ENCODE results near the gene MBD6. TPM values are rescaled to one million over a fixed set of nuclear protein-coding genes. Genes with fewer than 3 reads are reported as not detected.

The MBD6 gene
- total and polyA plus RNA-seq, 2 of the 8 experiments (the other 6 are each of a cell fraction or from before 2014, with no cell fraction given) = 3.9 to 32.3 TPM

- no peak for TF ChIP-seq TAF7 (optimal IDR thresholded peaks at IDR 0.05; ENCODE audit: borderline replicate concordance, low read depth, low read length)
- no peak for TF ChIP-seq HDAC6 (IDR thresholded peaks at IDR 0.05; ENCODE audit: low read depth, low read length)
- TF ChIP-seq SIN3A (conservative IDR thresholded peaks at IDR 0.05 in 1 of 2, IDR thresholded peaks at IDR 0.05 in 1 of 2; ENCODE audit: low read depth in 1 of 2, low read length in 2 of 2) = no peak
- TF ChIP-seq MAFK (IDR thresholded peaks at IDR 0.05; ENCODE audit: low read depth, low read length) = no peak
- peak; percentile 75 for TF ChIP-seq MAX (IDR thresholded peaks at IDR 0.05)
- TF ChIP-seq CBX5 (IDR thresholded peaks at IDR 0.05; ENCODE audit: low read depth, low read length) = no peak
- TF ChIP-seq ASH2L (IDR thresholded peaks at IDR 0.05; ENCODE audit: low read length) = peak; percentile 59
- TF ChIP-seq SRF (IDR thresholded peaks at IDR 0.05; ENCODE audit: low read depth, low read length) = no peak
- TF ChIP-seq KDM4A (IDR thresholded peaks at IDR 0.05; ENCODE audit: low read depth, low read length, severe bottlenecking) = peak; percentile 85
- no peak for TF ChIP-seq BCL11A (IDR thresholded peaks at IDR 0.05; ENCODE audit: low read depth in 2 of 2, low read length in 2 of 2)
- TF ChIP-seq BRCA1 (IDR thresholded peaks at IDR 0.05; ENCODE audit: low read depth, low read length) = no peak
- 0 out of 2 replicates have a peak, but pooled peaks have one; percentile 20 for TF ChIP-seq RBBP5 (IDR thresholded peaks at IDR 0.05; ENCODE audit: borderline replicate concordance, low read depth, low read length)
- TF ChIP-seq SIRT6 (IDR thresholded peaks at IDR 0.05; ENCODE audit: low read length) = no peak
- no peak for TF ChIP-seq RXRA (IDR thresholded peaks at IDR 0.05; ENCODE audit: insufficient read depth, low read depth, low read length)
- no peak for TF ChIP-seq RFX5 (IDR thresholded peaks at IDR 0.05; ENCODE audit: borderline replicate concordance, low read depth, low read length)
- no peak for TF ChIP-seq SP2 (IDR thresholded peaks at IDR 0.05; ENCODE audit: low read length)
- no peak for TF ChIP-seq JUN (IDR thresholded peaks at IDR 0.05; ENCODE audit: low read depth, low read length)
- peak; percentile 80 for TF ChIP-seq RNF2 (IDR thresholded peaks at IDR 0.05; ENCODE audit: borderline replicate concordance, low read depth, low read length, missing control alignments, poor library complexity, severe bottlenecking)
- TF ChIP-seq FOSL1 (IDR thresholded peaks at IDR 0.05; ENCODE audit: insufficient read depth, low read depth, low read length) = no peak
- peak; percentile 89 for TF ChIP-seq EZH2 (IDR thresholded peaks at IDR 0.05; ENCODE audit: low read depth, low read length, severe bottlenecking)
Measured at GRCh38 chr12:57475271-57476161, 47.1 kb upstream of the MBD6 start (continued).

Data from H1 (cell line).